Muscle of arm (tissue), 12 donors: Measurements from ENCODE around the gene IER2. TPM values are rescaled to one million over a fixed set of nuclear protein-coding genes. Genes with fewer than 3 reads are reported as not detected.
"Not testable (repeated sequence)": the region's sequence is repeated elsewhere in the genome, so short reads cannot be mapped to it uniquely, and the experiment has no call there.

Experiments
- DNase-seq: peaks from one replicate; pipeline ENCODE4 v3.0.0-alpha.2; 2013
- polyA plus RNA-seq, 12 donors: library from polyadenylated mRNA; unstranded; fragments of 120-200 nt; gene quantifications; one replicate each; pipeline ENCODE4 v1.2.1, GENCODE V29; 2013; ENCODE audit not compliant: insufficient read length in 12 of 12

Gene IER2
- polyA plus RNA-seq, 12 donors: 36.9 to 203 (median 55.6) TPM; not detected in 1

GRCh38 chr19:13187419-13187818 lies 37.2 kb downstream of the IER2 start:
- no peak for DNase-seq

- no peak for DNase-seq
Observed at GRCh38 chr19:13189600-13189999, 39.4 kb downstream of the IER2 start.

- no peak for DNase-seq
Observed at GRCh38 chr19:13190781-13191540, 40.8 kb downstream of the IER2 start.

GRCh38 chr19:13195678-13196077 lies 45.5 kb downstream of the IER2 start:
- no peak for DNase-seq

- no peak for DNase-seq
Observed at GRCh38 chr19:13198634-13199033, 48.4 kb downstream of the IER2 start.

- DNase-seq: not testable (repeated sequence)
Observed at GRCh38 chr19:13202112-13202511, 51.9 kb downstream of the IER2 start.

Other genes with a start within 250 kb of the IER2 start
- 1 to 10 TPM in 10 of 12 donors, not detected in 2; 2.1 to 4.5 (median 3.2) TPM for gene SYCE2, start 231.1 kb upstream of the IER2 start, polyA plus RNA-seq
- gene FARSA, start 216.7 kb upstream of the IER2 start, polyA plus RNA-seq: 10 to 100 TPM in 11 of 12 donors, not detected in 1; 25.7 to 45.4 (median 34.4) TPM
- gene CALR, start 211.8 kb upstream of the IER2 start, polyA plus RNA-seq: 100 to 1,000 TPM; 312 to 584 (median 398) TPM
- 100 to 1,000 TPM in 9 of 12 donors, 10 to 100 TPM in 3; 80.3 to 659 (median 114) TPM for gene RAD23A, start 204.5 kb upstream of the IER2 start, polyA plus RNA-seq
- 10 to 100 TPM in 11 of 12 donors, not detected in 1; 31.9 to 47.7 (median 36.5) TPM for gene GADD45GIP1, start 193.2 kb upstream of the IER2 start, polyA plus RNA-seq
- gene DAND5, start 180.8 kb upstream of the IER2 start, polyA plus RNA-seq: under 1 TPM in 6 of 12 donors, not detected in 6; 0.12 to 0.23 (median 0.16) TPM
- 100 to 1,000 TPM in 8 of 12 donors, 10 to 100 TPM in 4; 73.2 to 280 (median 105) TPM for gene NFIX, start 154.9 kb upstream of the IER2 start, polyA plus RNA-seq
- gene LYL1, start 47.6 kb upstream of the IER2 start, polyA plus RNA-seq: 1 to 10 TPM in 11 of 12 donors, not detected in 1; 2.5 to 10.0 (median 3.6) TPM
- 10 to 100 TPM in 11 of 12 donors, not detected in 1; 21.0 to 41.7 (median 23.9) TPM for gene TRMT1, start 33.7 kb upstream of the IER2 start, polyA plus RNA-seq
- gene NACC1, start 32.1 kb upstream of the IER2 start, polyA plus RNA-seq: 10 to 100 TPM in 11 of 12 donors, not detected in 1; 11.7 to 37.6 (median 16.0) TPM
- 10 to 100 TPM in 11 of 12 donors, not detected in 1; 26.2 to 59.3 (median 31.5) TPM for gene STX10, start within 50 bp of the IER2 start, polyA plus RNA-seq